Lower leg skin (tissue), 4 donors: ENCODE results near the gene PF4V1. TPM values are rescaled to one million over a fixed set of nuclear protein-coding genes. Genes with fewer than 3 reads are reported as not detected.

Experiments
- DNase-seq, 2 donors: peaks; one replicate each; pipeline ENCODE4 v3.0.0-alpha.2; 2019; ENCODE audit warnings: low spot score in 2 of 2
- H3K4me3 ChIP-seq: fragments of 200-600 bp; sonication (generic); 2 replicates; pipeline ENCODE4 v1.5.1; 2017; ENCODE audit warnings: mild to moderate bottlenecking, low read depth; ENCODE audit not compliant: poor library complexity, severe bottlenecking
- POLR2A ChIP-seq, 2 donors: fragments of 450-650 bp; IDR thresholded peaks; one replicate each; pipeline ENCODE4 v1.6.1; 2016 to 2017; ENCODE audit warnings: antibody characterized with exemption in 2 of 2, mild to moderate bottlenecking in 1 of 2, moderate library complexity in 1 of 2
- WGBS, 2 donors: methylation state at CpG; one replicate each; pipeline ENCODE4 v1.1.5; 2018; 5-methylcytosine and 5-hydroxymethylcytosine counted together
- intact Hi-C: fragments of 100-400 bp; cut with DNase I; formaldehyde crosslinking; loops from one replicate; pipeline ENCODE4 v1.15.0; 2023; ENCODE audit warnings: low total_unique reads
- total RNA-seq, 4 donors: library from RNA; depleted of rRNA; stranded (reverse); fragments of >200 nt; gene quantifications; one replicate each; pipeline ENCODE4 v1.1.0, GENCODE V29; 2016
- TF ChIP-seq, protein P1 (sequence below), 3 donors: fragments of 450-650 bp; IDR thresholded peaks; one replicate each; pipeline ENCODE4 v1.5.1; 2016; ENCODE audit warnings: antibody characterized with exemption in 3 of 3, mild to moderate bottlenecking in 3 of 3, moderate library complexity in 2 of 3

The PF4V1 gene
- total RNA-seq, 4 donors from 2014 or later = not detected

DNA sequence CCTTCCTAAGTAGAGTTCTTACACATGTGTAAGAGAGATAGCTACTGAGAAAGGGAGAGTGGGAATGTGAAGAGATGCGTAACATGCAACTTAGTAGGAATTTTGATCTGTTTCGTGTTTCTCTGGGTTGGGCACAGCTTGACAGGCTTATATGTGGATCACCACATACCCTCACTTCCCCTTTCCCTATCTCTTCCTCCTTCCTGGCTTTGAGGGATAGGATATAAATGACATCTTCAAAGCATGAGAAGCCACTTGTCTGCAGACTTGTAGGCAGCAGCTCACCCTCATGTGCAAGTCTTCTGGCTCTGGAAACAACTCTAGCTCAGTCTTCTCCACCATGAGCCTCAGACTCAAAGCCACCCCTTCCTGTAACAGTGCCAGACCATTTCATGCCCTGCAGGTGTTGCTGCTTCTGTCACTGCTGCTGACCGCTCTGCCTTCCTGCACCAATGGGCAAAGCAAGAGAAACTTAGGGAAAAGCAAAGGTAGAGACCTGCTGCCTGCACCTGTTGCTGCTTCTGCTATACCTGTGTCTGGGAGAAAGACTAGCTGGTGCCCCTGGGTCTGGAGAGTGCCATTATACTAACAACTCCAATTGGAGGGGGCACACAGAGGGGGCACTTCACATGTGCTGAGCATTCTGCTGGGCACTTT, 5.4 kb upstream of the PF4V1 start:
- H3K4me3 ChIP-seq = no peak overlapping the region
- TF ChIP-seq, protein P1, sequence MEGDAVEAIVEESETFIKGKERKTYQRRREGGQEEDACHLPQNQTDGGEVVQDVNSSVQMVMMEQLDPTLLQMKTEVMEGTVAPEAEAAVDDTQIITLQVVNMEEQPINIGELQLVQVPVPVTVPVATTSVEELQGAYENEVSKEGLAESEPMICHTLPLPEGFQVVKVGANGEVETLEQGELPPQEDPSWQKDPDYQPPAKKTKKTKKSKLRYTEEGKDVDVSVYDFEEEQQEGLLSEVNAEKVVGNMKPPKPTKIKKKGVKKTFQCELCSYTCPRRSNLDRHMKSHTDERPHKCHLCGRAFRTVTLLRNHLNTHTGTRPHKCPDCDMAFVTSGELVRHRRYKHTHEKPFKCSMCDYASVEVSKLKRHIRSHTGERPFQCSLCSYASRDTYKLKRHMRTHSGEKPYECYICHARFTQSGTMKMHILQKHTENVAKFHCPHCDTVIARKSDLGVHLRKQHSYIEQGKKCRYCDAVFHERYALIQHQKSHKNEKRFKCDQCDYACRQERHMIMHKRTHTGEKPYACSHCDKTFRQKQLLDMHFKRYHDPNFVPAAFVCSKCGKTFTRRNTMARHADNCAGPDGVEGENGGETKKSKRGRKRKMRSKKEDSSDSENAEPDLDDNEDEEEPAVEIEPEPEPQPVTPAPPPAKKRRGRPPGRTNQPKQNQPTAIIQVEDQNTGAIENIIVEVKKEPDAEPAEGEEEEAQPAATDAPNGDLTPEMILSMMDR (IDR thresholded peaks at IDR 0.05) = no peak
- no peak for TF ChIP-seq POLR2A (IDR thresholded peaks at IDR 0.05)
- 88% methylated on average over 3 of the region's 3 CpGs for WGBS, 2 donors
- DNase-seq = no peak
- intact Hi-C loops = no loop called here

DNA sequence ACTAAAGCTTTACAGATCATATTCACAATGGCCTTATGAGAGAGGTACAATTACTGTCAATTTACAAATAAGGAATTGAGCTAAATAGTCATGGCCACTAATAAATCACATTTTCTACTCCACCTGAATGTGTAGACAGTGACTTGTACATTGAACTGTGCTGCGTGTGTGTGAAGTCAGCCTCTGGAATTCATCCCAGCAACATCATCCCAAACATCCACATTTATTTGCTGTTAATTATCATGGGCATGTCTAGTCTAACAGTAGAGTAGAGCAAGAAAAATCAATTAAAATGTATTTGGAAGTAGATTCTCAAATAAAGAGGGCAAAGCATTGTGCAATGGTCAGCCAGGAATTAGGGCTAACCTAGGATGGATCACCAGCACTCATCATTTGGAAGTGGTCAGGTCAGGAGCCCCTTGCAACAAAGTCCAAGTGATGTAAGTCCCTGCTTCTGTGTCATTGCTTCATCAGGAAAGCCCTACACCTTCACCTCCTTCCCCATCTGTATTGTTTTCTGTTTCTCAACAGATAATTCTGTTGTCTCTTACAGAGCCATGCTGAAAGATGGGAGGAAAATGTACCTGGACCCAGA, 4.8 kb upstream of the PF4V1 start:
- no peak for DNase-seq
- 44 to 54% methylated on average over 1 of the region's 1 CpG for WGBS, 2 donors
- intact Hi-C loops = no loop called here
- H3K4me3 ChIP-seq = no peak overlapping the region
- no peak for TF ChIP-seq POLR2A (IDR thresholded peaks at IDR 0.05)
- TF ChIP-seq, protein P1 (IDR thresholded peaks at IDR 0.05) = no peak

DNA sequence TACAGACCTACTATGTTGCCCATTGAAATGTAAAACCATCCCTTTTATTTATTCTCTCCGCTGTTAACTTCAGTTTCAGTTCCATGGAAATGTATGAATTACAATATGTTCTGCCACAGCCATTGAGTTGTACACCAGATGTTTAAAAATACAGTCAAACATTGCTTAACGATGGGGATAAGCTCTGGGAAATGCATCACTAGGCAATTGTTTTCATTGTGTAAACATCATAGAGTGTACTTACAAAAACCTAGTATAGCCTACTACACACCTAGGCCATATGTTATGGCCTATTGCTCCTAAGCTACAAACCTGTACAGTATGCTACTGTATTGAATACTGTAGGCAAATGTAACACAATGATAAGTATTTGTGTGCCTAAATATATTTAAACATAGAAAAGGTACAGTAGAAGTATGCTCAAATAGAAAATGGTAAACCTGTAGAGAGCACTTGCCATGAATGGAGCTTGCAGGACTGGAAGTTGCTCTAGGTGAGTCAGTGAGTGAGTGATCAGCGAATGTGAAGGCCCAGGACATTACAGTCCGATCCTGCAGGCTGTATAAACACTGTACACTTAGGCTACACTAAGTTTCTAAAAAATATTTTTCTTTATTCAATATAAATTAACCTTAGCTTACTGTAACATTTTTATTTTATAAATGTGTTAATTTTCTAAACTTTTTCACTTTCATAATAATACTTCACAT, 2.7 kb upstream of the PF4V1 start:
- no peak overlapping the region for H3K4me3 ChIP-seq
- DNase-seq = no peak
- WGBS, 2 donors = 88 to 89% methylated on average over 4 of the region's 4 CpGs
- intact Hi-C loops = no loop called here
- TF ChIP-seq, protein P1 (IDR thresholded peaks at IDR 0.05) = no peak
- no peak for TF ChIP-seq POLR2A (IDR thresholded peaks at IDR 0.05)

DNA sequence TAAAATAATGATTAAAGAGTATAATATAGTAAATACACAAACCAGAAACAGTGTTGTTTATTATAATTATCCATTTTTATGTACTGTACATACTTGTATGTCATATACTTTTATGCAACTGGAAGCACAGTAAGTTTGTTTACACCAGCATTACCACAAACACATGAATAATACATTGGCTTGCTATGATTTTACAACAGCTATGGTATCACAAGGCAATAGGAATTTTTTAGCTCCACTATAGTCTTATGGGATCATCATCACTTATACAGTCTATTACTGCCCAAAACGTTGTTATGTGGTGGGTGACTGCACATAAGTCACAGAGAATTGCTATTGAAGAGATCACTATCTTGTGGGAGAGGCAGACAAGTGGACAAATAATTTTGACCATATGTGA, 1.8 kb upstream of the PF4V1 start:
- no peak for TF ChIP-seq POLR2A (IDR thresholded peaks at IDR 0.05)
- TF ChIP-seq, protein P1 (IDR thresholded peaks at IDR 0.05) = no peak
- no peak overlapping the region for H3K4me3 ChIP-seq
- 76 to 79% methylated on average over 1 of the region's 1 CpG for WGBS, 2 donors
- intact Hi-C loops = no loop called here
- no peak for DNase-seq

DNA sequence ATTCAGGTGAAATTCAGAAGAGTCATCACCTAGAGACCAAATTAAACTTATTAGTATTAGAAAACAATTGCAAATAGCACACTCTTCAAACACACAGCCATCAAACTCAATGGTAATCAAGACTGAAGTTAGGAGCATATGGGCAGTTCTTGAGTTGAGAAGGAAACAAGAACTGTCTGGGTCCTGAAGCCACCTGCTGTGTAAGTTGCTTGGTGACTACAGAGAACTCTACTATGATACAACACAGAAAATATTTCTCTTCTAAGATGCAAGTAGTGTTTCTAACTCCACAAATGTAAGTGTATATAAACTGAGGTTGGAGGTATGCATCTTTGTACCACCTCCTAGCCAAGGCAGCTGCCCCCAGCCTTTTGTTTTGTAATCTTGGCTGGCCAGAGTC, 325 bp upstream of the PF4V1 start:
- TF ChIP-seq, protein P1 (IDR thresholded peaks at IDR 0.05) = no peak
- TF ChIP-seq POLR2A (IDR thresholded peaks at IDR 0.05) = no peak
- DNase-seq = no peak
- no peak overlapping the region for H3K4me3 ChIP-seq
- intact Hi-C loops = no loop called here
